NCI-H345 (cell line): Measurements from ENCODE around the gene SULT1A1.

Source experiments
- DNase-seq: peaks from one replicate; lab custom pipeline; 2025; lab: John Stamatoyannopoulos, UW

Gene SULT1A1

DNA sequence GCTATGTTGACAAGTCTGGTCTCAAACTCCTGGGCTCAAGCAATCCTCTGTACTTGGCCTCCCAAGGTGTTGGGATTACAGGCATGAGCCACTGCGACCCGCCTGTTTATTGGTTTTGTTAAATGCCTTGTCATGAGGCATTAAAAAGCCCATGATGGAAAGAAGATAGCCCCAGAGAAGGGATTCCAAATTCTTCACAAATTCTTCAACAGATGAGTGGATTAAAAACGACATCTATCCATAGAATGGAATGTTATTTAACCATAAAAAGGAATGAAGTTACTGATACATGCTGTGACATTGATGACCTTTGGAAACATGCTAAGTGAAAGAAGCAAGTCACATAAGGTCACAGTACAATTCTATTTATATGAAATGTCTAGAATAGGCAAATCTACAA lies 51.4 kb downstream of the SULT1A1 start:
- DNase-seq = no peak

DNA sequence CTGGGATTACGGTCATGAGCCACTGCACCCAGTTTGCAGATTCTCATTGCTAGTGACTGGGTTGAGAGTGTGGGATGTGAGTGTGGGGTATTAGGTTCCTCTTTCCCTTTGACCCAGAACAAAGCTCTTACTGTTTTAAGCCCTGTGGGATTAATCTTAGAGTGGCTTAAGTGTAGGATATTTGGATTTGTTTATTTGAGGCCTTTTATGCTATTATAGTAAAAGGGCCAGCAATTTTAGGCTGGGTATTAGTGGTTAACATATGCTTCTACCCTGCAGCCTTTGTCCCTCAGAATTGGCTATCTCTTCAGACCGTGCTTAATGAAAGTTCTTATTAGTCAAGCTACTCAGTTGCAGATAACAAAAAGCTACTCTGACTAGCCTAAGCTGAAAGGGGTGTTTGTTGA lies 52.9 kb downstream of the SULT1A1 start:
- no peak for DNase-seq

DNA sequence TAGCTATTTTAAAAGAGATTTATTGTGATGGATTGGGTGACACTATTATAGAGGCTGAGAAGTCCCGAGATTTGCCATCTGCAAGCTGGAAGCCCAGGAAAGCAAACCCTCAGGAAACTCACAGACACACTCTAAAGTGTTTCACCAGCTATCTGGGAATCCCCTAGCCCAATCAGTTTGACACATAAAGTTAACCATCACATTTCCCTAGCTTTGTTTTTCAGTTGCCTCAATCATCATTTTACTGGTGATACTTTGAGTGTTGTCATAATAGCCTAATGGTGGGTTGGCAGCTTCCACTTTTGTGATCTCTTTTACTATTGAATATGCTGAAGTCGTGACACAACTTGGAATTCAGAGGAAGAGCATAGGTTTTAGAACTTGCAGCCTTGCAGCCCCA lies 54.3 kb downstream of the SULT1A1 start:
- no peak for DNase-seq
